SU-DHL-6 (cell line): ENCODE results near the gene GRM1.

ENCODE experiments used
- H2AFZ ChIP-seq: fragments of 200-600 bp; sonication (generic); 2 replicates; pipeline ENCODE4 v1.6.1; 2014; ENCODE audit warnings: low read depth, mild to moderate bottlenecking, moderate library complexity, mixed read lengths, antibody characterized with exemption, low read length; ENCODE audit not compliant: severe bottlenecking
- H3F3A ChIP-seq: fragments of 200-600 bp; shearing (Covaris generic); 2 replicates; pipeline ENCODE4 v1.6.0; 2016; ENCODE audit warnings: antibody characterized with exemption, mild to moderate bottlenecking; ENCODE audit not compliant: insufficient read depth
- H3K27ac ChIP-seq: fragments of 200-600 bp; sonication (generic); 2 replicates; pipeline ENCODE4 v1.5.1; 2016; ENCODE audit warnings: low read depth, mild to moderate bottlenecking, low read length, moderate library complexity, mixed read lengths
- H3K27me3 ChIP-seq: fragments of 200-600 bp; sonication (generic), shearing (Covaris generic); 2 replicates; pipeline ENCODE4 v1.6.0; 2014; ENCODE audit warnings: mild to moderate bottlenecking, low read length
- H3K36me3 ChIP-seq: fragments of 200-600 bp; sonication (generic); 2 replicates; pipeline ENCODE4 v1.6.1; 2014; ENCODE audit warnings: mild to moderate bottlenecking, low read length, mixed read lengths
- H3K4me2 ChIP-seq: fragments of 300-600, 200-600 bp; shearing (Covaris generic), sonication (generic); 2 replicates; pipeline ENCODE4 v1.6.0; 2014; ENCODE audit warnings: low read length, low read depth, mild to moderate bottlenecking; ENCODE audit not compliant: poor library complexity, severe bottlenecking
- H3K4me3 ChIP-seq: fragments of 200-600 bp; sonication (generic); 2 replicates; pipeline ENCODE4 v1.5.1; 2014; ENCODE audit warnings: antibody characterized with exemption, low read length, mild to moderate bottlenecking, mixed read lengths; ENCODE audit not compliant: insufficient read depth, poor library complexity, severe bottlenecking
- H3K79me2 ChIP-seq: fragments of 200-600 bp; sonication (generic); 2 replicates; pipeline ENCODE4 v1.6.1; 2014; ENCODE audit warnings: mild to moderate bottlenecking, low read length, moderate library complexity; ENCODE audit not compliant: insufficient read depth
- H3K9ac ChIP-seq: fragments of 200-600 bp; sonication (generic); 2 replicates; pipeline ENCODE4 v1.7.0; 2014; ENCODE audit warnings: mild to moderate bottlenecking, low read length
- H3K9me2 ChIP-seq: fragments of 200-600 bp; sonication (generic); replicated peaks from 2 replicates; pipeline ENCODE4 v1.6.1; 2014; ENCODE audit warnings: low read length; ENCODE audit not compliant: insufficient read depth
- H3K9me3 ChIP-seq: fragments of 200-600 bp; sonication (generic); 2 replicates; pipeline ENCODE4 v1.6.1; 2014; ENCODE audit warnings: low read length, mixed read lengths; ENCODE audit not compliant: insufficient read depth
- H4K20me1 ChIP-seq: fragments of 200-600 bp; sonication (generic); 2 replicates; pipeline ENCODE4 v1.6.1; 2014; ENCODE audit warnings: low read depth, mild to moderate bottlenecking, antibody characterized with exemption, low read length, moderate library complexity, mixed read lengths
- EZH2phosphoT487 ChIP-seq: fragments of 200-600 bp; sonication (generic), shearing (Covaris generic); conservative IDR thresholded peaks from 2 replicates; pipeline ENCODE4 v1.6.1; 2018; ENCODE audit warnings: mild to moderate bottlenecking, antibody characterized with exemption, low read length, moderate library complexity, mixed read lengths
- TF ChIP-seq, protein P1 (sequence below): fragments of 200-600 bp; sonication (generic); IDR thresholded peaks from one replicate; pipeline ENCODE4 v1.5.1; 2017; ENCODE audit warnings: antibody characterized with exemption, mild to moderate bottlenecking, low read length, moderate library complexity; ENCODE audit not compliant: insufficient read depth, poor library complexity, severe bottlenecking

The GRM1 gene

DNA sequence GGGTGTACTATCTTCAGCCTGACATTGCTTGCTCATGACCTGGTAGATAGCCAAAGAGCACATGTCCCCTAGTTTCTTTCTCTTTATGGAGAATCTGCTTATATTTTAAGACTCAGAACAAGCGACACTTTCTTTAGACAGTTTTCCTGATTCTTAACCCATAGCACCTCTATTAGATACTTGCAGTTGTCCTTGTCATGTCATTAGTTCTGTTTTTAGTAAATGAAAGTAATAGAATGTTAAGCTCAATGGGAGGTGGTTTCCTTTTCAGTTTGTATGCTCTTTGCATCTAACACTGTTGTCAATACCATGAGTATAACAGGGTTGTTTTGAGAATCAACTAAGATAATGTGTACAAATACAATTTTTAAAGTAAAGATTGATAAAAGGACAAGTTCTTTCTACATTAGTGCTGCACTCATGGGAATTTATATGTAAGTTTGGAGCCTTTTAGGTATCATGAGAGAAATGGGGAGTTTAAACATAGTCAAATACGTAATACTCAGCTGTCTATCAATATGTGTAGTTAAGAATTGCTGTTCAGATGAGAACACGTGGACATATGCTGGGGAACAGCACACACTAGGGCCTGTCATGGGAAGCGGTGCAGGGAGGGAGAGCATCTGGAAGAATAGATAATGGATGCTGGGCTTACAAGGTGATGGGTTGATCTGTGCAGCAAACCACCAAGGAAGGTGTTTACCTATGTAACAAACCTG is 124.3 kb downstream of the GRM1 start:
- Histone ChIP-seq H3K4me3 (no peak overlapping the region), H3K4me2 (no peak overlapping the region), H2AFZ (no peak overlapping the region), H4K20me1 (no peaks in the 10 kb centered on the region), H3F3A (no peaks in the 10 kb centered on the region), H3K27me3 (no peaks in the 10 kb centered on the region), H3K36me3 (no peaks in the 10 kb centered on the region), H3K9ac (no peak overlapping the region), H3K9me3 (no peaks in the 10 kb centered on the region), H3K9me2 (no peaks in the 10 kb centered on the region), H3K79me2 (no peaks in the 10 kb centered on the region), H3K27ac (no peak overlapping the region)
- no peak for TF ChIP-seq EZH2phosphoT487
- TF ChIP-seq, protein P1, sequence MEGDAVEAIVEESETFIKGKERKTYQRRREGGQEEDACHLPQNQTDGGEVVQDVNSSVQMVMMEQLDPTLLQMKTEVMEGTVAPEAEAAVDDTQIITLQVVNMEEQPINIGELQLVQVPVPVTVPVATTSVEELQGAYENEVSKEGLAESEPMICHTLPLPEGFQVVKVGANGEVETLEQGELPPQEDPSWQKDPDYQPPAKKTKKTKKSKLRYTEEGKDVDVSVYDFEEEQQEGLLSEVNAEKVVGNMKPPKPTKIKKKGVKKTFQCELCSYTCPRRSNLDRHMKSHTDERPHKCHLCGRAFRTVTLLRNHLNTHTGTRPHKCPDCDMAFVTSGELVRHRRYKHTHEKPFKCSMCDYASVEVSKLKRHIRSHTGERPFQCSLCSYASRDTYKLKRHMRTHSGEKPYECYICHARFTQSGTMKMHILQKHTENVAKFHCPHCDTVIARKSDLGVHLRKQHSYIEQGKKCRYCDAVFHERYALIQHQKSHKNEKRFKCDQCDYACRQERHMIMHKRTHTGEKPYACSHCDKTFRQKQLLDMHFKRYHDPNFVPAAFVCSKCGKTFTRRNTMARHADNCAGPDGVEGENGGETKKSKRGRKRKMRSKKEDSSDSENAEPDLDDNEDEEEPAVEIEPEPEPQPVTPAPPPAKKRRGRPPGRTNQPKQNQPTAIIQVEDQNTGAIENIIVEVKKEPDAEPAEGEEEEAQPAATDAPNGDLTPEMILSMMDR, result no peak

DNA sequence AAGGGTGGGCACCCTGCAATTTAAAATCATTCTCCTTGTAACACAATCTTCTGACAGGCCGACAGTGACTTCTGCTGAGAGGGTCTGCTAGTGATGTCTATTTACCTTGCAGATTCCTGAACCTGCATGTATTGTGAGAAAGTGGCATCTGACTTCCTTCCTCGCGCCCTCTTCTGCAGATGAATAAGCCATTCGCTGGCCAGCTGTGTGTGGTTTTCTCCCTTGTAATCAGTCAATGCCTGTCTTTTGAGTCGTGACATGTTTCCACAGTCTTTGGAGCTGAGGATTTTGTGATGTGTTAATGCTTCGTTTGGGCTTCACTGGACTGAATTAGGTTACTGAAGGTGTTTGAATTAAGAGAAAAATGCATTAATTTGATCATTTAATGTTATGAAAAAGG is 125.3 kb downstream of the GRM1 start:
- Histone ChIP-seq H3K9ac (no peak overlapping the region), H3K36me3 (no peaks in the 10 kb centered on the region), H3K9me3 (no peaks in the 10 kb centered on the region), H4K20me1 (no peaks in the 10 kb centered on the region), H3K9me2 (no peaks in the 10 kb centered on the region), H3K4me3 (no peak overlapping the region), H3K27me3 (no peaks in the 10 kb centered on the region), H3K27ac (no peak overlapping the region), H3F3A (no peaks in the 10 kb centered on the region), H3K79me2 (no peaks in the 10 kb centered on the region), H2AFZ (no peak overlapping the region), H3K4me2 (no peak overlapping the region)
- TF ChIP-seq, protein P1, result no peak
- TF ChIP-seq EZH2phosphoT487, result no peak

DNA sequence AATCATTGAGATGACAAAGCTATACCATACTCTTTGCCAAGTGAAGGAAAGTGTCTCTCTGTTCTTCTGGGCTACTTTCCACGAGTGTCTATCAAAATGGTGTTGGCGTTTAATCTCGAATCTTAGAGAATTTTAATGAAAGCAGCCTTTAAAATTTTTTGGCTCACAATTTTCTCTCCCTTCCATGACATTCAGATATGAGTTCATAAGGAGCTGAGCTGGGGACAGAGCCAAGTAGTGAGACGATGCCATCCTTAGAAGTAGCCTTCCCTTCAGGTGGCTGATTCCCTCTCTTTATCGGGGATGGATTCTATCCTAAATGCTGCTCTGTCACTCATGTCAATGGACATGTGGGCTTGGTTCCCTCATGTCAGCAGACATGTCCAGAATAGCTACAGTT is 132.8 kb downstream of the GRM1 start:
- Histone ChIP-seq H3K9me3 (no peaks in the 10 kb centered on the region), H2AFZ (no peak overlapping the region), H3K4me2 (no peak overlapping the region), H3K27ac (no peak overlapping the region), H3K27me3 (no peaks in the 10 kb centered on the region), H3K9me2 (no peaks in the 10 kb centered on the region), H3K79me2 (no peaks in the 10 kb centered on the region), H3F3A (no peaks in the 10 kb centered on the region), H3K36me3 (no peaks in the 10 kb centered on the region), H3K4me3 (no peak overlapping the region), H3K9ac (no peak overlapping the region), H4K20me1 (no peaks in the 10 kb centered on the region)
- TF ChIP-seq, protein P1, result no peak
- TF ChIP-seq EZH2phosphoT487, result no peak
